Sigmoid colon (tissue), 4 donors: ENCODE results near the gene TNNC1.

Experiments
- EP300 ChIP-seq, 4 donors: sonication (generic); formaldehyde crosslinking; IDR thresholded peaks; one replicate each; pipeline ENCODE4 v1.6.1; 2017; ENCODE audit warnings: antibody characterized with exemption in 4 of 4
- POLR2A ChIP-seq, 2 donors: fragments of 450-650 bp; IDR thresholded peaks; one replicate each; pipeline ENCODE4 v1.6.1; 2016; ENCODE audit warnings: antibody characterized with exemption in 2 of 2, mild to moderate bottlenecking in 2 of 2, moderate library complexity in 2 of 2
- POLR2AphosphoS5 ChIP-seq, 4 donors: sonication (generic); formaldehyde crosslinking; IDR thresholded peaks; one replicate each; pipeline ENCODE4 v1.6.1; 2017; ENCODE audit warnings: antibody characterized with exemption in 4 of 4
- TF ChIP-seq, protein P1 (sequence below), 4 experiments: fragments of 450-650 bp in 3 of 4; fragments of 200-600 bp in 1 of 4; IDR thresholded peaks; one replicate each; pipeline ENCODE4 v1.5.1; 2016 to 2019; ENCODE audit warnings: antibody characterized with exemption in 4 of 4, mild to moderate bottlenecking in 3 of 4, moderate library complexity in 2 of 4

- TF ChIP-seq, protein P1, sequence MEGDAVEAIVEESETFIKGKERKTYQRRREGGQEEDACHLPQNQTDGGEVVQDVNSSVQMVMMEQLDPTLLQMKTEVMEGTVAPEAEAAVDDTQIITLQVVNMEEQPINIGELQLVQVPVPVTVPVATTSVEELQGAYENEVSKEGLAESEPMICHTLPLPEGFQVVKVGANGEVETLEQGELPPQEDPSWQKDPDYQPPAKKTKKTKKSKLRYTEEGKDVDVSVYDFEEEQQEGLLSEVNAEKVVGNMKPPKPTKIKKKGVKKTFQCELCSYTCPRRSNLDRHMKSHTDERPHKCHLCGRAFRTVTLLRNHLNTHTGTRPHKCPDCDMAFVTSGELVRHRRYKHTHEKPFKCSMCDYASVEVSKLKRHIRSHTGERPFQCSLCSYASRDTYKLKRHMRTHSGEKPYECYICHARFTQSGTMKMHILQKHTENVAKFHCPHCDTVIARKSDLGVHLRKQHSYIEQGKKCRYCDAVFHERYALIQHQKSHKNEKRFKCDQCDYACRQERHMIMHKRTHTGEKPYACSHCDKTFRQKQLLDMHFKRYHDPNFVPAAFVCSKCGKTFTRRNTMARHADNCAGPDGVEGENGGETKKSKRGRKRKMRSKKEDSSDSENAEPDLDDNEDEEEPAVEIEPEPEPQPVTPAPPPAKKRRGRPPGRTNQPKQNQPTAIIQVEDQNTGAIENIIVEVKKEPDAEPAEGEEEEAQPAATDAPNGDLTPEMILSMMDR (IDR thresholded peaks at IDR 0.05), result no peak
- no peak for TF ChIP-seq EP300 (IDR thresholded peaks at IDR 0.05)
- no peak for TF ChIP-seq POLR2A (IDR thresholded peaks at IDR 0.05)
- TF ChIP-seq POLR2AphosphoS5 (IDR thresholded peaks at IDR 0.05), result no peak
Observed at GRCh38 chr3:52420388-52420787, 33.5 kb downstream of the TNNC1 start.
